Activated CD8-positive, alpha-beta T cell treated with anti-CD3 and anti-CD28 coated beads for 36 hours (primary cell): ENCODE data around the gene USP5. TPM values are rescaled to one million over a fixed set of nuclear protein-coding genes. Genes with fewer than 3 reads are reported as not detected.

Experiments
- ATAC-seq: fragments of 200-7000 bp; cut with Tn5 transposase; one replicate; pipeline ENCODE4 v1.10.0; 2021; ENCODE audit warnings: mild to moderate bottlenecking, moderate library complexity
- CTCF ChIA-PET: fragments of 350-600 bp; sonication (Branson Sonifier 250); formaldehyde crosslinking; loops from one replicate; lab custom pipeline; 2021; ENCODE audit warnings: antibody characterized with exemption; lab: Charles Lee
- POLR2A ChIA-PET: fragments of 350-600 bp; sonication (Branson Sonifier 250); formaldehyde crosslinking; loops from one replicate; lab custom pipeline; 2021; ENCODE audit warnings: antibody characterized with exemption; lab: Charles Lee
- DNase-seq: peaks from one replicate; pipeline ENCODE4 v3.0.0-alpha.2; 2020
- H3K27ac Mint-ChIP-seq: one replicate; pipeline ENCODE4 v1.8.0; 2021; ENCODE audit warnings: mild to moderate bottlenecking, mixed read lengths
- H3K27me3 Mint-ChIP-seq: one replicate; pipeline ENCODE4 v1.8.0; 2021; ENCODE audit warnings: mixed read lengths
- H3K36me3 Mint-ChIP-seq: one replicate; pipeline ENCODE4 v1.8.0; 2021; ENCODE audit warnings: low read depth, mixed read lengths
- H3K4me1 Mint-ChIP-seq: one replicate; pipeline ENCODE4 v1.8.0; 2021; ENCODE audit warnings: low read depth, mixed read lengths
- H3K4me3 Mint-ChIP-seq: one replicate; pipeline ENCODE4 v1.8.0; 2021; ENCODE audit warnings: mild to moderate bottlenecking, moderate library complexity, mixed read lengths
- H3K9me3 Mint-ChIP-seq: one replicate; pipeline ENCODE4 v1.8.0; 2021; ENCODE audit warnings: mixed read lengths
- CTCF ChIP-seq: fragments of 200-600 bp; IDR thresholded peaks from one replicate; pipeline ENCODE4 v1.8.0; 2022; ENCODE audit warnings: antibody characterized with exemption, mild to moderate bottlenecking
- intact Hi-C: fragments of 100-400 bp; cut with micrococcal nuclease; formaldehyde crosslinking; loops from one replicate; pipeline ENCODE4 v1.10.0; 2022
- total RNA-seq, 2 experiments: library from RNA; stranded (reverse); gene quantifications; one replicate each; pipeline ENCODE4 v1.2.3, GENCODE V29; 2021

Gene USP5
- total RNA-seq, 2 experiments from 2014 or later, result 109 to 112 TPM

GRCh38 chr12:6830999-6831398 is 21.0 kb upstream of the USP5 start:
- Mint-ChIP-seq H3K9me3 (no peaks in the 10 kb centered on the region), H3K27me3 (peaks cover 36% of the 10 kb centered on the region), H3K27ac (no peak overlapping the region), H3K4me1 (peaks cover 28% of the 10 kb centered on the region), H3K36me3 (no peaks in the 10 kb centered on the region), H3K4me3 (no peak overlapping the region)
- DNase-seq (no peak), ATAC-seq (no peak)
- no peak for TF ChIP-seq CTCF
- ChIA-PET CTCF (interaction anchor here (0.9 to 17.9 kb wide), 8 partner anchors 14 to 147 kb away, joined by 3 to 341 read pairs (median 4); partner anchors contain the start of genes CDCA3, MLF2, SPSB2 and USP5), POLR2A (interaction anchor here (1.1 to 1.5 kb wide), 3 partner anchors 21 to 142 kb away, joined by 3 to 5 read pairs (median 4); partner anchors contain the start of genes TPI1, USP5 and ZNF384)
- intact Hi-C loops, result no loop called here

- ChIA-PET POLR2A (interaction anchor here (1.5 kb wide), 1 partner anchor 142 kb away, joined by 4 read pairs; the partner anchor contains the start of gene ZNF384), CTCF (interaction anchor here (1.0 to 17.9 kb wide), 8 partner anchors 12 to 75 kb away, joined by 3 to 341 read pairs (median 4); partner anchors contain the start of genes CDCA3, MLF2 and USP5)
- Mint-ChIP-seq H3K36me3 (no peaks in the 10 kb centered on the region), H3K9me3 (no peaks in the 10 kb centered on the region), H3K27me3 (peaks cover 31% of the 10 kb centered on the region), H3K27ac (no peak overlapping the region), H3K4me3 (no peak overlapping the region), H3K4me1 (peaks cover 28% of the 10 kb centered on the region)
- DNase-seq, result no peak
- intact Hi-C loops, result no loop called here
- TF ChIP-seq CTCF, result no peak
- no peak for ATAC-seq
Measured at GRCh38 chr12:6831450-6831995, 20.4 kb upstream of the USP5 start.

DNA sequence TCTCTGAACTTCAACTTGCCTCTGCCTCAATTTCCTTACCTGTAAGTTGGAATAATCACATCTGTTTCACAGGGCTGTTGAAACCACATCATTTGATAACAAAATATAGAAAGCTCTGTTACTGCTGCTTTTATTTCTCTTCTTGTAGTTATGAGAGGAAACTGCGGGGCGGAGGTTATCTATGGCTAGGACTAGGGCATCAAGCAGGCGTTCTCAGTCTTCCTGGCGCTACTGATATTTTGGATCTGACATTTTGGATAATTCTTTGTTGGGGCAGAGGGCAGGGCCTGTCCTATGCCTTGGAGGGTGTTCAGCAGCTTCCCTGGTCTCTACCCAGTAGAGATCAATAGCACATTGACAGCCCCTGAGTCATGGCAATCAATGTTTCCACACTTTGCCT is 19.8 kb upstream of the USP5 start:
- TF ChIP-seq CTCF, result no peak
- DNase-seq (no peak), ATAC-seq (no peak)
- intact Hi-C loops, result no loop called here
- Mint-ChIP-seq H3K27me3 (peaks cover 25% of the 10 kb centered on the region), H3K4me1 (peaks cover 28% of the 10 kb centered on the region), H3K27ac (no peak overlapping the region), H3K36me3 (no peaks in the 10 kb centered on the region), H3K4me3 (no peak overlapping the region), H3K9me3 (no peaks in the 10 kb centered on the region)
- ChIA-PET POLR2A (interaction anchor here (1.5 kb wide), 1 partner anchor 143 kb away, joined by 4 read pairs; the partner anchor contains the start of gene ZNF384), CTCF (interaction anchor here (1.0 to 17.9 kb wide), 8 partner anchors 11 to 76 kb away, joined by 3 to 341 read pairs (median 3); partner anchors contain the start of genes CDCA3, MLF2, SPSB2 and USP5)

- Mint-ChIP-seq H3K36me3 (no peaks in the 10 kb centered on the region), H3K4me1 (peaks cover 20% of the 10 kb centered on the region), H3K27ac (no peak overlapping the region), H3K4me3 (no peak overlapping the region), H3K9me3 (no peaks in the 10 kb centered on the region), H3K27me3 (peaks cover 18% of the 10 kb centered on the region)
- TF ChIP-seq CTCF, result no peak
- intact Hi-C loops, result no loop called here
- ChIA-PET CTCF (interaction anchor here (0.9 to 17.9 kb wide), 13 partner anchors 8 to 215 kb away, joined by 3 to 341 read pairs (median 4); partner anchors contain the start of genes CDCA3, GPR162, MLF2 and PTMS), POLR2A (interaction anchor here (0.6 to 1.6 kb wide), 4 partner anchors 9 to 38 kb away, joined by 3 to 7 read pairs (median 4); partner anchors contain the start of gene TPI1)
- ATAC-seq (no peak), DNase-seq (no peak)
Measured at GRCh38 chr12:6833189-6833890, 18.6 kb upstream of the USP5 start.
